ENCODE measurements around the gene LYPLAL1. TPM values are rescaled to one million over a fixed set of nuclear protein-coding genes. Genes with fewer than 3 reads are reported as not detected.

The LYPLAL1 gene
- total RNA-seq, 1 donor from 2014 or later = 41.6 TPM

DNA sequence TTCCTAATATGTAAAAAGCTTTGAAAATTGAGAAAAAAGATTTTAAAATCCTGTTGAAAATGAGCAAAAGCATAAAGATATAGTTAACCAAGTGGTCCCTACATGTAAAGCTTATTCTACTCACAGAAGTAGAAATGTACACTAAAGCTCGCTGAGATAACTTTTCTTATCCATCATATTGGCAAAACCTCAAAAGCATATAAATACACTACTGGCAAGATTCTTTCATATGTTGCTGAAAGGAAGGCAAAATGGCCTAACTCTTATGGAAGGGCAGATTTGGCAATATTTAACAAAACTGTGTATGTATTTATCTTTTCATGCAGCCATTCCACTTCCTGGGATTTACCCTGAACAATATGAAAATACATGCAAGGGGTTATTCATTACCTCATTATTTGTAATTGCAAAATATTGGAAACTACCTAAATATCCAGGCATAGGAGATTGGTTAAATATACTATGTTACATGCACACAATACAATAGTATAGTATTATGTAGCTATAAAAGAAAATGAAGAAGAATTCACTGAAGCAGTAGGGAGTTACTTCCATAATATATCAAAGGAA is 43.2 kb upstream of the LYPLAL1 start:
- Histone ChIP-seq H3K27ac (no peak overlapping the region), H3K4me1 (no peaks in the 10 kb centered on the region), H3K36me3 (no peaks in the 10 kb centered on the region), H3K4me3 (no peak overlapping the region), H3K27me3 (ENCODE audit: low read depth) (no peaks in the 10 kb centered on the region), H3K9me3 (no peaks in the 10 kb centered on the region)
- ATAC-seq = no peak
- no peak for DNase-seq
- TF ChIP-seq, protein P1, sequence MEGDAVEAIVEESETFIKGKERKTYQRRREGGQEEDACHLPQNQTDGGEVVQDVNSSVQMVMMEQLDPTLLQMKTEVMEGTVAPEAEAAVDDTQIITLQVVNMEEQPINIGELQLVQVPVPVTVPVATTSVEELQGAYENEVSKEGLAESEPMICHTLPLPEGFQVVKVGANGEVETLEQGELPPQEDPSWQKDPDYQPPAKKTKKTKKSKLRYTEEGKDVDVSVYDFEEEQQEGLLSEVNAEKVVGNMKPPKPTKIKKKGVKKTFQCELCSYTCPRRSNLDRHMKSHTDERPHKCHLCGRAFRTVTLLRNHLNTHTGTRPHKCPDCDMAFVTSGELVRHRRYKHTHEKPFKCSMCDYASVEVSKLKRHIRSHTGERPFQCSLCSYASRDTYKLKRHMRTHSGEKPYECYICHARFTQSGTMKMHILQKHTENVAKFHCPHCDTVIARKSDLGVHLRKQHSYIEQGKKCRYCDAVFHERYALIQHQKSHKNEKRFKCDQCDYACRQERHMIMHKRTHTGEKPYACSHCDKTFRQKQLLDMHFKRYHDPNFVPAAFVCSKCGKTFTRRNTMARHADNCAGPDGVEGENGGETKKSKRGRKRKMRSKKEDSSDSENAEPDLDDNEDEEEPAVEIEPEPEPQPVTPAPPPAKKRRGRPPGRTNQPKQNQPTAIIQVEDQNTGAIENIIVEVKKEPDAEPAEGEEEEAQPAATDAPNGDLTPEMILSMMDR (IDR thresholded peaks at IDR 0.05) = no peak
- intact Hi-C loops (cut with DNase I) = no loop called here

DNA sequence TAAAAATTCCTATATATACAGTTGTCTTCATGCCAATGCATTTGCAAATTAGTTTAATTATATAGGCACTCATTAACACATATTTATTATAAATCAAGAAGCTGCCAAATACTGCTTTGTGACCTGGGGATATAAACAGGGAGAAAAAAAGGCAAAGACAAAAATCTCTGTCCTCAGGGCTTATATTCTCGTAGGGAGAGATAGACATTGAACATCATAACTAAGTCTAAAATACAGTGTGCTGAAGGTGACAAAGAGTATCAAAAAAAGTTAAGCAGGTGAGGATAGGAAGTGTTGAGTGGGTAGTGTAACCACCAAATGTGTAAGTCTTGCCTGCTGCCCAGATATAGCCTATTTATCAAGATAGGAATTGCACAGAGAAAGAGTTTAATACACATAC is 40.7 kb upstream of the LYPLAL1 start:
- DNase-seq (no peak), ATAC-seq (no peak)
- no peak overlapping the region for H3K4me3 ChIP-seq
- intact Hi-C loops (cut with DNase I) = no loop called here
- no peaks in the 10 kb centered on the region for H3K36me3 ChIP-seq
- H3K4me1 ChIP-seq = no peaks in the 10 kb centered on the region
- TF ChIP-seq, protein P1 (IDR thresholded peaks at IDR 0.05) = no peak
- H3K27me3 ChIP-seq (ENCODE audit: low read depth) = no peaks in the 10 kb centered on the region
- H3K9me3 ChIP-seq = no peaks in the 10 kb centered on the region
- H3K27ac ChIP-seq = no peak overlapping the region

DNA sequence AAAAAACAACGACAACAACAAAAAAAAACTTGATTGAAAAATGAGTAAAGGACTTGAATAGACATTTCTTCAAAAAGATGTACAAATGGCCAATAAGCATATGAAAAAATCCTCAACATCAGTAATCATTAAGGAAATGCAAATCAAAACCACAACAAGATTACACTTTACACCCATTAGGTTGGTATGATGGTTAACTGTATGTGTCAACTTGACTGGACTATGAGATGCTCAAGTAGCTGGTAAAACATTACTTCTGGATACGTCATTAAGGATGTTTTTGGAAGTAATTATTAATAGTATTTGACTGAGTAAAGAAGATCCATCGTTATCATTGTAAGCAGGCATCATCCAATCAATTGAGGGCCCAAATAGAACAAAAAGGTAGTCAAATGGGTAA is 34.9 kb upstream of the LYPLAL1 start:
- TF ChIP-seq, protein P1 (IDR thresholded peaks at IDR 0.05) = no peak
- H3K36me3 ChIP-seq = no peaks in the 10 kb centered on the region

GRCh38 chr1:219140303-219140877 is 33.3 kb upstream of the LYPLAL1 start:
- Histone ChIP-seq H3K27ac (no peak overlapping the region), H3K4me3 (no peak overlapping the region), H3K27me3 (ENCODE audit: low read depth) (no peaks in the 10 kb centered on the region), H3K9me3 (no peaks in the 10 kb centered on the region), H3K36me3 (no peaks in the 10 kb centered on the region), H3K4me1 (no peaks in the 10 kb centered on the region)
- DNase-seq (no peak), ATAC-seq (no peak)
- intact Hi-C loops (cut with DNase I) = no loop called here
- TF ChIP-seq, protein P1 (IDR thresholded peaks at IDR 0.05) = no peak

More for the DNA sequence above, 34.9 kb upstream of the LYPLAL1 start:
- H3K27me3 ChIP-seq (ENCODE audit: low read depth) = no peaks in the 10 kb centered on the region
- H3K4me1 ChIP-seq = no peaks in the 10 kb centered on the region
- H3K9me3 ChIP-seq = no peaks in the 10 kb centered on the region
- intact Hi-C loops (cut with DNase I) = no loop called here
- DNase-seq (no peak), ATAC-seq (no peak)
- H3K4me3 ChIP-seq = no peak overlapping the region
- H3K27ac ChIP-seq = no peak overlapping the region

DNA sequence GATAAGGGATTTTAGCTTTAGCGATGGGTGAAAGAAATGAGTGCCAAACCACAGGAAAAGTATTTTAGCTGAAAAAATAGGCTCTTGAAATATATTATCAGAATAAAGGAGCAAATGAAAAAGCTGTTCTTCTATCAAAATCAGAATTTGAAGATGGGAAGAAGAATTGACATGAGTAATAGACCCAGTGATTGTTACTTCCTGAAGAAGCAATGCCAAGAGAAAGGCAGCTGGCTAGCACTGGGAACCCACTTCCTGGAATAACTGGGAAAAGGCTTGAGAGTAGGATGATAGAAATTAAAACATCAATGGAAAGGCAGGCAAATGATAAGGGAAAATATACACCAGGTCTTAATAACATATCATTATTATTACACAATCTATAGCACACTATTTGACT is 29.9 kb upstream of the LYPLAL1 start:
- no peak overlapping the region for H3K4me3 ChIP-seq
- DNase-seq = no peak
- no peaks in the 10 kb centered on the region for H3K36me3 ChIP-seq
- intact Hi-C loops (cut with DNase I) = no loop called here
- H3K9me3 ChIP-seq = no peaks in the 10 kb centered on the region
- H3K27ac ChIP-seq = no peak overlapping the region
- no peaks in the 10 kb centered on the region for H3K4me1 ChIP-seq
- H3K27me3 ChIP-seq (ENCODE audit: low read depth) = no peaks in the 10 kb centered on the region
- ATAC-seq = no peak
- TF ChIP-seq, protein P1 (IDR thresholded peaks at IDR 0.05) = no peak
